Astrocyte of the cerebellum (primary cell): Measurements from ENCODE around the gene PIR.

Experiments used
- DNase-seq: peaks from one replicate; pipeline ENCODE4 v3.0.0-alpha.2; 2011; ENCODE audit warnings: low read depth
- H3K4me3 ChIP-seq: 2 replicates; pipeline ENCODE4 v1.5.1; 2011; ENCODE audit warnings: mild to moderate bottlenecking, low read depth, low read length, moderate library complexity
- in situ Hi-C: cut with HindIII; loops from 2 replicates; pipeline ENCODE4 v1.10.0; 2017; ENCODE audit warnings: low sequenced_read_pairs
- TF ChIP-seq, protein P1 (sequence below): IDR thresholded peaks from 2 replicates; pipeline ENCODE4 v1.5.1; 2012; ENCODE audit warnings: low read length, low read depth, moderate library complexity, mild to moderate bottlenecking; ENCODE audit errors: missing control alignments

The PIR gene

GRCh38 chrX:15404401-15405096 is 88.6 kb downstream of the PIR start:
- in situ Hi-C loops: no loop called here
- no peak overlapping the region for H3K4me3 ChIP-seq
- DNase-seq: no peak
- TF ChIP-seq, protein P1, sequence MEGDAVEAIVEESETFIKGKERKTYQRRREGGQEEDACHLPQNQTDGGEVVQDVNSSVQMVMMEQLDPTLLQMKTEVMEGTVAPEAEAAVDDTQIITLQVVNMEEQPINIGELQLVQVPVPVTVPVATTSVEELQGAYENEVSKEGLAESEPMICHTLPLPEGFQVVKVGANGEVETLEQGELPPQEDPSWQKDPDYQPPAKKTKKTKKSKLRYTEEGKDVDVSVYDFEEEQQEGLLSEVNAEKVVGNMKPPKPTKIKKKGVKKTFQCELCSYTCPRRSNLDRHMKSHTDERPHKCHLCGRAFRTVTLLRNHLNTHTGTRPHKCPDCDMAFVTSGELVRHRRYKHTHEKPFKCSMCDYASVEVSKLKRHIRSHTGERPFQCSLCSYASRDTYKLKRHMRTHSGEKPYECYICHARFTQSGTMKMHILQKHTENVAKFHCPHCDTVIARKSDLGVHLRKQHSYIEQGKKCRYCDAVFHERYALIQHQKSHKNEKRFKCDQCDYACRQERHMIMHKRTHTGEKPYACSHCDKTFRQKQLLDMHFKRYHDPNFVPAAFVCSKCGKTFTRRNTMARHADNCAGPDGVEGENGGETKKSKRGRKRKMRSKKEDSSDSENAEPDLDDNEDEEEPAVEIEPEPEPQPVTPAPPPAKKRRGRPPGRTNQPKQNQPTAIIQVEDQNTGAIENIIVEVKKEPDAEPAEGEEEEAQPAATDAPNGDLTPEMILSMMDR: no peak

DNA sequence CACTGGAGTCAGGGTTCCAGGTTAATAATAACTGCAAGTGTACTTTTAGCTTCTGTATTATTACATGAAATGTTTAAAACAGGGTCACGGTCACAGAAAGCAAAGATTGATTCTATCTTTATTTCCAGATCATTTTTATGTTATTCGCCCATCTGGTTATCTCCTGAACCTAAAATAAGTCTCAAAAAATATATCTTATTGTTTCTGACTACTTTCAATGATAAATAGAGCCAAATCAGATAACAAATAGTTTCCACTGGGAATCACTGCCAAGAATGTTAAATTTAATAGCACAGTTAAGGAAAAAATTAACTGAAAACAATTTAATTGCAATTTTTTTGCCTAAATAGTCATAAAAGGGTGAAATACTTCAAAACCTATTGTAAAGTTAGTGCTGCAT is 91.8 kb downstream of the PIR start:
- TF ChIP-seq, protein P1: no peak
- no peak overlapping the region for H3K4me3 ChIP-seq
- no peak for DNase-seq
- in situ Hi-C loops: no loop called here

DNA sequence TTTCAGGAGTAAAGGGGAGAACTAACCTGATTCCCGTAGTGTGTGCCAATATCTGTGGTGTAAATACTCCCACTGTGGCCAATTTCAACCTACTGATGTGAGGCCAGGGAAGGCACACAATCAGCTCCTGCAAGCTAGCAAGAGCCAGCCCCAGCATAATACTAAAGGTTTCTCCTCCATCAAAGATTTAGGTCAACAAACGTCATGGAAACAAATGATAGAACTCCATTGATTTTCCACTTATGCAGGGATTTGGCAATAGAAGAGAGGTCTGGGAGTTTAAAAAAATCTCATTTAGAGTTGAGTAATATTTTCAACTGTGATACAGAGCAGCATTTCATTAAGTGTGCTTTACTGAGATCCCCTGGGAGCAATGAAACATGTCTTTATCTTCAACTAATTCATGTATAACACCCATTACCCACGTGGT is 93.2 kb downstream of the PIR start:
- DNase-seq: no peak
- in situ Hi-C loops: no loop called here
- TF ChIP-seq, protein P1: no peak

GRCh38 chrX:15398874-15399273 is 94.3 kb downstream of the PIR start:
- DNase-seq: no peak
- H3K4me3 ChIP-seq: no peak overlapping the region
- in situ Hi-C loops: no loop called here
- TF ChIP-seq, protein P1: no peak

More for the DNA sequence above, 93.2 kb downstream of the PIR start:
- no peak overlapping the region for H3K4me3 ChIP-seq

DNA sequence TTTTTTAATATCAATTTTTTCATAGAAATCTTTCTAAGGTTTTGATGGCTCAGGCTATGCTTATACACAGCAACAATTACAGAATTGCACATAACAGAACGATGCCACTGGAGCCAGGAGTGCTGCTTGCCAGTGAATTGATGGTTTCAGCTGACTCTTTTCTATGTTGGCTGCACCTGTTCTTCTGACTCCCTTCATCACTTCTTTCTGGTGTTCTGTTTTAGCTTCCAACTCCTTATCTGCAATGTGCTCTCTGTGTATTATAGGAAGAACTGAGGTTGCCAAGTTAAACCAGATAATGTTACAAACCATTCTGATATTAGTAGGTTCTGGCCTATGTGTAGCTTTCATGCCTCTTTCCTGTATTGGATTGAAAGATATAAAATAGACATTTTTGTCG is 97.3 kb downstream of the PIR start:
- DNase-seq: no peak
- in situ Hi-C loops: no loop called here
- TF ChIP-seq, protein P1: no peak
- H3K4me3 ChIP-seq: no peak overlapping the region

- in situ Hi-C loops: no loop called here
- H3K4me3 ChIP-seq: no peak overlapping the region
- TF ChIP-seq, protein P1: no peak
- no peak for DNase-seq
Measured at GRCh38 chrX:15391850-15392249, 101.3 kb downstream of the PIR start.
